ENCODE data around the gene BAHCC1. TPM values are rescaled to one million over a fixed set of nuclear protein-coding genes. Genes with fewer than 3 reads are reported as not detected.

BAHCC1 gene
- total and polyA plus RNA-seq, 2 of the 8 experiments (the other 6 are each of a cell fraction or from before 2014, with no cell fraction given): 0.26 to 0.58 TPM

DNA sequence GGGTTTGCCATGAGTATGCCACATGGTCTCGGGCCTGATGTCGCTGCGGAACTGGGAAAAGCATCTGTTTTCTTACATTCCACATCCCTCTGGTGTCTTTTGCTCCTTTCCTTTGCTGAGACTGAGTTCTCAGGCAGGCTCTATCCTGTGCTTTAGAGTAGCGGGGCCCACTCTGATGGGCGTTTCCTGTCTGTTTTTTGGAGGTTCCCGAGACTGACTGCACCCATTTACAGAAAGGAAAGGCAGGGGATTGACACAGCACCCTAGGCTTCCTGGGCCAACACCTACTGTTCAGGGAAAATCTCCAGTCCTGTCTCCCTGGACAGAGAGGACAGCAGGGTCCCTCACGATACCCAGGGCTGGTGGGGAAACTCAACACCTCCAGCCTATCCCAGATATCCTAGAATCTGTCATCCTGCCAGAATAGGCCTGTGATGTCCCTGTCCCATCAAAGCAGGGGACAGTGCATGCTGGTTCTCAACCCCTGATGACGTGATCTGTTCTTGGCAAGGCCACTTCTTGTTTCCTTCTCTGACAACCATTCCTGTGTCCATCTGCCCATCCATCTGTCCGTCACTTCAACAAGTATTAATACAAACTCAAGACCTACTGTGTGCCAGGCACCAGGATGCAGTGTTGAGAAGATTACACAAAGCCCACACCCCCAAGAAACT lies 75.2 kb downstream of the BAHCC1 start:
- DNase-seq (ENCODE audit: low read depth in 1 of 2, low spot score in 2 of 2) (no peak), FAIRE-seq (no peak)
- Histone ChIP-seq H3K4me3 (ENCODE audit: extremely low read depth in 1 of 4, insufficient read depth in 2 of 4, low read depth in 3 of 4, low read length in 4 of 4) (no peak overlapping the region), H2BK12ac (ENCODE audit: low read depth, low read length) (no peak overlapping the region), H3K27ac (ENCODE audit: low read depth, low read length) (no peak overlapping the region), H3K9ac (replicated peaks in 1 of 4; ENCODE audit: extremely low read depth in 1 of 4, low read depth in 3 of 4, low read length in 3 of 4) (no peak overlapping the region), H3K23ac (ENCODE audit: insufficient read length) (no peak overlapping the region), H3K9me3 (ENCODE audit: insufficient read depth in 2 of 2, low read depth in 1 of 2, low read length in 1 of 2) (no peaks in the 10 kb centered on the region; a peak in 1 of 4 replicates), H3K18ac (ENCODE audit: extremely low read depth, low read length) (no peak overlapping the region), H3K79me1 (ENCODE audit: low read depth, low read length) (no peaks in the 10 kb centered on the region), H4K91ac (replicated peaks; ENCODE audit: insufficient read length, low read length) (no peak overlapping the region), H4K8ac (ENCODE audit: extremely low read depth, insufficient read depth, low read length) (no peak overlapping the region; the same call in 1 of the 2 replicates), H2BK5ac (ENCODE audit: low read depth, low read length) (no peak overlapping the region), H4K5ac (ENCODE audit: insufficient read length, low read depth, low read length) (no peak overlapping the region), H4K20me1 (replicated peaks in 1 of 2; ENCODE audit: control insufficient read depth in 1 of 2, insufficient read depth in 2 of 2, low read length in 2 of 2) (peaks cover 0 to 2% of the 10 kb centered on the region in 2 experiments), H2BK20ac (ENCODE audit: low read length) (no peak overlapping the region), H3K4me1 (replicated peaks in 1 of 4; ENCODE audit: control insufficient read depth in 3 of 4, insufficient read depth in 4 of 4, low read length in 3 of 4) (peaks cover 0 to 3% (median 0%) of the 10 kb centered on the region in 4 experiments; a peak in 2 of 7 replicates), H2BK15ac (ENCODE audit: low read length) (no peak overlapping the region), H3K14ac (ENCODE audit: insufficient read length) (no peak overlapping the region), H2AK5ac (ENCODE audit: low read depth, low read length) (no peak overlapping the region), H2AFZ (ENCODE audit: low read length) (no peak overlapping the region), H3K4ac (replicated peaks; ENCODE audit: insufficient read length, low read depth, low read length) (no peak overlapping the region), H2BK120ac (replicated peaks; ENCODE audit: low read depth, low read length) (no peak overlapping the region), H3K4me2 (ENCODE audit: insufficient read depth in 1 of 2, low read depth in 2 of 2, low read length in 2 of 2) (no peak overlapping the region), H3K27me3 (replicated peaks in 1 of 4; ENCODE audit: control insufficient read depth in 3 of 4, extremely low read depth in 1 of 4, insufficient read depth in 3 of 4, low read length in 3 of 4) (peaks cover 0 to 2% (median 0%) of the 10 kb centered on the region in 4 experiments; a peak in 1 of 7 replicates), H3K56ac (replicated peaks; ENCODE audit: insufficient read length, low read depth, low read length) (no peak overlapping the region), H3K23me2 (ENCODE audit: low read depth, low read length) (no peaks in the 10 kb centered on the region), H3K79me2 (ENCODE audit: control insufficient read depth in 1 of 2, insufficient read depth in 2 of 2, low read length in 2 of 2) (no peaks in the 10 kb centered on the region), H3K36me3 (ENCODE audit: control insufficient read depth in 2 of 4, insufficient read depth in 4 of 4, low read length in 3 of 4) (no peaks in the 10 kb centered on the region)
- 94% methylated on average over 9 of the region's 9 CpGs; no CpG with 5 or more reads in 1 of the 2 experiments for WGBS, 2 experiments (ENCODE audit: extremely low coverage in 1 of 2, insufficient coverage in 1 of 2, insufficient read length in 1 of 2, insufficient replicate concordance in 2 of 2, low coverage in 1 of 2, low lambda C conversion rate in 2 of 2, missing lambda C conversion rate in 1 of 2)
- ChIA-PET CTCF (ENCODE audit: partially characterized antibody) (interaction anchor here (1.2 kb wide), 1 partner anchor 10 kb away, joined by 3 read pairs; no protein-coding TSS in a partner anchor), POLR2A (ENCODE audit: partially characterized antibody) (no interaction called here)
- no peak for TF ChIP-seq POLR2AphosphoS5 (IDR thresholded peaks at IDR 0.05; ENCODE audit: low read depth, low read length)
- no peak for TF ChIP-seq EP300 (IDR thresholded peaks at IDR 0.05; ENCODE audit: borderline replicate concordance in 1 of 2, low read depth in 2 of 2, low read length in 2 of 2)
- TF ChIP-seq RXRA (IDR thresholded peaks at IDR 0.05; ENCODE audit: insufficient read depth, low read depth, low read length): no peak
- no peak for TF ChIP-seq KDM1A (IDR thresholded peaks at IDR 0.05; ENCODE audit: borderline replicate concordance, low read length)
- TF ChIP-seq KDM4A (IDR thresholded peaks at IDR 0.05; ENCODE audit: low read depth, low read length, severe bottlenecking): no peak
- TF ChIP-seq MAFK (IDR thresholded peaks at IDR 0.05; ENCODE audit: low read depth, low read length): no peak

Data from H1 (cell line).